GM21526 (cell line): Measurements from ENCODE around the gene ATP6V0D1.

Experiments
- ATAC-seq: cut with Tn5 transposase; IDR thresholded peaks from one replicate; pipeline ENCODE4 v1.9.1; 2021; ENCODE audit warnings: moderate library complexity; ENCODE audit not compliant: unreplicated experiment, low FRiP score

The ATP6V0D1 gene

GRCh38 chr16:67395458-67396158, 85.3 kb downstream of the ATP6V0D1 start:
- no peak for ATAC-seq

GRCh38 chr16:67395105-67395457, 85.9 kb downstream of the ATP6V0D1 start:
- no peak for ATAC-seq

- no peak for ATAC-seq
Observed at GRCh38 chr16:67394155-67395104, 86.5 kb downstream of the ATP6V0D1 start.

- no peak for ATAC-seq
Observed at GRCh38 chr16:67393788-67394154, 87.2 kb downstream of the ATP6V0D1 start.

- ATAC-seq: no peak
Observed at GRCh38 chr16:67393111-67393787, 87.7 kb downstream of the ATP6V0D1 start, which contains the start of gene TPPP3. TSS of gene TPPP3 (minus strand) at chr16:67393498. CDS start at chr16:67391111, 2,387 bp downstream.

GRCh38 chr16:67392301-67393059, 88.5 kb downstream of the ATP6V0D1 start:
- ATAC-seq: no peak

- no peak for ATAC-seq
Observed at GRCh38 chr16:67391424-67392300, 89.3 kb downstream of the ATP6V0D1 start.

- ATAC-seq: no peak
Observed at GRCh38 chr16:67390816-67391423, 90.0 kb downstream of the ATP6V0D1 start.

- ATAC-seq: no peak
Observed at GRCh38 chr16:67389911-67390815, 90.8 kb downstream of the ATP6V0D1 start.

- ATAC-seq: no peak
Observed at GRCh38 chr16:67388591-67388990, 92.4 kb downstream of the ATP6V0D1 start.

- ATAC-seq: no peak
Observed at GRCh38 chr16:67388191-67388590, 92.8 kb downstream of the ATP6V0D1 start.
